Renal pelvis (tissue), 4 donors: ENCODE results near the gene FBXL13. TPM values are rescaled to one million over a fixed set of nuclear protein-coding genes. Genes with fewer than 3 reads are reported as not detected.
"Not testable (repeated sequence)": the region's sequence is repeated elsewhere in the genome, so short reads cannot be mapped to it uniquely, and the experiment has no call there.

Experiments
- DNase-seq: peaks from one replicate; pipeline ENCODE4 v3.0.0-alpha.2; 2013
- polyA plus RNA-seq, 3 donors: library from polyadenylated mRNA; unstranded; fragments of 120-200 nt; gene quantifications; one replicate each; pipeline ENCODE4 v1.2.1, GENCODE V29; 2013; ENCODE audit not compliant: insufficient read length in 3 of 3

FBXL13 gene
- polyA plus RNA-seq, 3 donors, result 1.8 to 4.1 (median 3.5) TPM

DNA sequence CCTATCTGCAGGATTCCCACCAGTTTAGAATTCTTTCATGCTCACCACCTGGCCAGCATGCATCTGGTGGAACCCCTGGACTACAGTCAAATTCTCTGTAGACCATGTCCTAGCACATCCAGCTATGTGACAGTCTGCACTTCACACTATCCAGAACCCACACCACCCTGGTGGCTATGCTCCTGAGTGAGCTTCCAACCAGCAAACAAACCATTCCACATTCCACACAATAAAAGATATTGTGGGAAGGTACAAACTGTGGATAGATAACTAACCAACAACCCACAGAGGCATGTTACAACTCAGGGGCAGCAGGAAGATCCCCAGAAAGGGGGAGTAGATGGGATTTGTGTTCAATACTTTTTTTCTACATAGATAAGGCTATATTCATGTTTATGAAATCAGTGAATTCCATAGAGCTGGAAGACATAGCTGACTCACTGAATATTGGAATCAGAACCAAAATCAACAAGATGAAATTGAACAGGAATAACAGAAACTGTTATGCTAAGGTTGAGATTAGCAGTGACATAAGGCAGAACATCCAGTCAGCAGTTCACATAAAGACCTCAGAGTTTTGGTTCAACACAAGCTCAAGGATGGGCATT is 89.3 kb downstream of the FBXL13 start:
- DNase-seq, result no peak

DNA sequence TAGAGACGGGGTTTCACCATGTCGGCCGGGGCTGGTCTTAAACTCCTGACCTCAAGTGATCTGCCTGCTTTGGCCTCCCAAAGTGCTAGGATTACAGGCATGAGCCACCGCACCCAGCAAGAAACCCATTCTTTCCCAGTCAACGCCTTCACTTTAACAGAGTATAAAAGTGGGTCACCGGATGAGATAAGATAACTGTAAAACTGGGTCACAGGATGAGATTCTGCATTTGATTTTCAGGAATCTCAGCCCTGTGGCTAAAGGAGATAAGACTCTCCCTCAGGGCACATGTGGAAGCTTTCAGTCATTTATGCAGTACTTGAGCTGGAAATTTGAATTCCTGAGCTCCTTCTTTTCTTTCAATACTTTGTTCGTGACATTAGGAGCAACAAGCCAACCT is 91.0 kb downstream of the FBXL13 start:
- no peak for DNase-seq

DNA sequence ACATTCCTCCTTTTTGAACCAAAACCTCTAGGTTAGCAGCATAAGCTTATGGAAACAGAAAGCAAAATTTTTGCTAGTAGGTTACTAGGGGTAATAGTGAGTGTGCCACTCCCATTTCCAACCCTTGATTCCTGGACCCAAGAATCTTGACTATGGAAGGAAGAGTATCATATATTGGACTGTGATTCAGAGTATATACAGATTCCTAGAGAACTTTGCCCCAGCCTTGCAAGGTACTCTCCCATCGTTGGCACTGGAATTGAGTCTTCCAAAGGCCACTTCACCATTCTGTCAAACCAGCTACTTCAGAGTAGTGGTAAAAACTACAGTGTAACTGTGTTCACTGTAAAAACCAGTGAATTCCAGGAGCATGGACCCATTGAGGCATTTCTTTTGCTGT is 92.4 kb downstream of the FBXL13 start:
- DNase-seq, result no peak

DNA sequence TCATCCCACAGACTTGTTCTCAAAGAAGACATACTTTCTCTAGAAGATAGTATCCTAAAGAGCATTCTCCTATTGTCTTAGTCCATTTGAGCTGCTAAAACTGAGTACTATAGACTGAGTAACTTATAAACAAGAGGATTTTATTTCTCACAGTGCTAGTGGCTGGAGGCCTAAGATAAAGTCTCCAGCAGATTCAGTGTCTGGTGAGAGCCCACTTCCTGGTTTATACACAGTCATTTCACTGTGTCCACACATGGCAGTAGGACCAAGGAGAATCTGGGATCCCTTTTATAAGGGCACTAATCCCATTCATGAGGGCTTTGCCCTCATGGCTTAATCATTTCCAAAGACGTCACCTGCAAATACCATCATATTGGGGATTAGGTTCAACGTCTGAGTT is 93.1 kb downstream of the FBXL13 start:
- DNase-seq, result no peak

DNA sequence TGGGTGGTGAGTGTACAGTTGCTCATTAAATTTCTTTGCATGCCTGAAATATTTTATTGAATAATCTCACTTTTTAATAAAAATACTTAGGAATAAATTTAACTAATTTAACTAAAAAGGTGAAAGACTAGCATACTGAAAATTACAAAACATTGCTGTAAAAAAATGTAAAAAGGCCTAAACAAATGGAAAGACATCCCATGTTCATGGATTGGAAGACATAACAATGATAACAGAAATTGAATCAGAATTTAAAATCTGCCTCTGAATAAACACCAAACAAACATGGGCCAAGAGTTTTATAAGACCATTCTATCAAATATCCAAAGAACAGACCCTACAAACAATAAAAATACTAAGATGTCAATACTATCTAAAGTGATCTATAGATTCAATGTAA is 94.9 kb downstream of the FBXL13 start:
- DNase-seq, result no peak

DNA sequence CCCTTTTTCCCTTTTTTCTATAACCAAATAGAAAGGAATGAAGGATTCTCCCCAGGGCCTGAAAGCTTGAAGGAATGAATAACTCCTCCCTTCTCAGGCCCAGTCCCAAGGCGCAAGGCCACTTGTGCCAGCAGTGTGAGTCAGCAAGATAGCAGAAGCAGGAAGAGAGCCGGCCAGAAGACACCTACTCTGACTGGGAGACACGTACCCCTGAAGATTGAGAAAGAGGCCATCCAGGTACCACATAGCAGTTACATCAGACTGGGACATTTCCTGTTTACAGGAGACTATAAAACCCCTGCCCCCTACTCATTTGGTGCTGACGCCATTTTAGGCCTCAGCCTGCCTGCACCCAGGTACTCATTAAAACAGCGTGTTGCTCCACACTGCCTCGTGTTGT is 96.3 kb downstream of the FBXL13 start:
- DNase-seq, result no peak

DNA sequence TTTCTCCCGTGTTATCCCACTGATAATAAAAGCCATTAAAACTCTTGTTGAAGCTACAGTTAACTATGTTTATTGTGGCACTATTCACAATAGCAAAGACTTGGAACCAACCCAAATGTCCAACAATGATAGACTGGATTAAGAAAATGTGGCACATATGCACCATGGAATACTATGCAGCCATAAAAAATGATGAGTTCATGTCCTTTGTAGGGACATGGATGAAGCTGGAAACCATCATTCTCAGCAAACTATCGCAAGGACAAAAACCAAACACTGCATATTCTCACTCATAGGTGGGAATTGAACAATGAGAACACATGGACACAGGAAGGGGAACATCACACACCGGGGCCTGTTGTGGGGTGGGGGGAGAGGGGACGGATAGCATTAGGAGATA is 97.0 kb downstream of the FBXL13 start:
- DNase-seq, result not testable (repeated sequence)

DNA sequence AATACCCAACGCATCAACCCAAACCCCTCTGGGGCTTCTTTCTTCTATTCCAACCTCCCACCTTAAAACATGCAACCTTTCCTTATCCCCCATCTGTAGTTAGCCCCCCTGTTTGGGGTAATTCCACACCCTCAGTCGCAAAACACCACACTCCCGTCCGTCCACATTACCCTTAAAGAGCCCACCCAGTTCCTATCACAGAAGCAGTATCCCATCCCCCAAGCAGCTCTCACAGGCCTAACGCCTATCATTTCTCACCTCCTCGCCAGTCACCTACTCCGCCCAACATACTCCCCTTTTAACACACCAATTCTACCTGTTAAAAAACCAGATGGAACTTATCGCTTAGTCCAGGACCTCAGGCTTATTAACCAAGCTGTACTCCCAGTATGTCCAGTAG is 98.1 kb downstream of the FBXL13 start:
- DNase-seq, result no peak

DNA sequence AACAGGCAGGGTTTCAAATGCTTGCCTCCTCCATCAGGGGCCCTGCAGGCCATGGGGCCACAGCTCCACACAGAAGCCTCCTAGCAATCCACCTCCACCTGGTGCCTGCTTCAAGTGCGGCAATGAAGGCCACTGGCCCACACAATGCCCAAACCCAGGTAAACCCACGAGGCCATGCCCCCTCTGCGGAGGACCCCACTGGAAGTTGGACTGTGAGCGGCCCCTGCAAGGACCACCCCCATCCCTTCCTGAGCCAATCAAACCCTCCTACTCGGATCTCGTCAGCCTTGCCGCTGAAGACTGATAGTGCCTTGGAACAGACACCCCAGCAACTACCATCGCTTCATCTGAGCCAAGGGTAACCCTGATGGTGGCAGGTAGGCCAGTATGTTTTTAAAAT is 98.7 kb downstream of the FBXL13 start:
- DNase-seq, result no peak

DNA sequence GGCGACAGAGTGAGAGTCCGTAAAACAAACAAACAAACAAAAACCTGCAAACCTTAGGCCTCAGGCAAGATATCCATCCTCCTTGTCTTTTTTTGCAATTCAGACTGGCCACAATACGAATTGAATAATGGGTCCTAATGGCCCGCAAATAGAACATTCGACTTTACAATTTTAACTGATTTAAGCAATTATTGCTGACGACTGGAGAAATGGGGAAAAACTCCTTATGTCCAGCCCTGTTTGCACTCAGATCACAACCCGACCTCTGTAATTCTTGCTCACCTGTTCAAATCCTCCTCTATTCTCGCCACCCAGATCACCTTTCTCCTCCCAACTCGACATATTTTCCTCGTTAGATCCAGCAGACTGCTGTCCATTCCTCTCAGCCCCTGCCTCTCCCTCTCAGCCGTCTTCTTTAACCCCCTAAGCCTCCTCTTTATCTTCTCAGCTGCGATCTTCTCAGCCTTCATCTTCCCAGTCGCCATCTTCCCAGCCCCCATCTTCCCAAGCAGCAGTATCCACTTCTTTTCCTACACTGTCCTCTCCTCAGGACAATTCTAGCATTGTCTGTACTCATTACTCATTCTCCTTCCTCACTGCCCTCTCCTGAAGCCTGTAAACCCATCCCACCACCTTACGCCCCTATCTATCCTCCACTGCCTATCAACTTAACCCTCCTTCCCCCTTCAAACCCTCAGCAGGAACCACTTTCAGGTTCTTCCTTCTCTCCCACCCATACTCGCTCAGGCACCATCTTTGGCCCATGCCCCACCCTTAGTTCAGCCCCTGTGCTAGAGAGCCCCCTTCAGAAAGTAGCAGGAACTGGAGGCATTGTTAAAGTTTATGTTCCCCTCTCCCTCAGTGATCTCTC is 100.0 kb downstream of the FBXL13 start:
- DNase-seq, result no peak

DNA sequence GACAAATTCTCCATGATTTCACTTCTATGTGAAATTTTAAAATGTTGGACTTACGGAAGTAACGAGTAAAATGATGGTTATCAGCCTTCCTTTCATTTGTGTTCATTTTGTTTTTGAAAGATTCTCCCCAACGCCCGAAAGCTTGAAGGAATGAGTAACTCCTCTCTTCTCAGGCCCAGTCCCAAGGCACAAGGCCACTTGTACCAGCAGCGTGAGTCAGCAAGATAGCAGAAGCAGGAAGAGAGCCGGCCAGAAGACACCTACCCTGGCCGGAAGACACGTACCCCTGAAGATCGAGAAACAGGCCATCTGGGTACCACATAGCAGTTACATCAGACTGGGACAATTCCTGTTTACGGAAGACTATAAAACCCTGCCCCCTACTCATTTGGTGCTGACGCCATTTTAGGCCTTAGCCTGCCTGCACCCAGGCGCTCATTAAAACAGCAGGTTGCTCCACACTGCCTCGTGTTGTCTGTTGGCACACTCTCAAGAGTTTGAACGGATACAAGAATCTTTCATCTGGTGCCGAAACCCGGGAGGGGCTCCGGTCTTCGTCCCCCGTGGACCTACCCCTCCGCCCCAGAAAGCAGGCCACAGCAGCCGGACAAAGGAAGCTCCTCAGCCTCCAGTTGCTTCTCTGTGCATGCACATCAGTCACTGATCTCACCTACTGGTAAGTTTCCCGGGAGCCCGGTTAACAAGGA is 101.3 kb downstream of the FBXL13 start:
- no peak for DNase-seq

DNA sequence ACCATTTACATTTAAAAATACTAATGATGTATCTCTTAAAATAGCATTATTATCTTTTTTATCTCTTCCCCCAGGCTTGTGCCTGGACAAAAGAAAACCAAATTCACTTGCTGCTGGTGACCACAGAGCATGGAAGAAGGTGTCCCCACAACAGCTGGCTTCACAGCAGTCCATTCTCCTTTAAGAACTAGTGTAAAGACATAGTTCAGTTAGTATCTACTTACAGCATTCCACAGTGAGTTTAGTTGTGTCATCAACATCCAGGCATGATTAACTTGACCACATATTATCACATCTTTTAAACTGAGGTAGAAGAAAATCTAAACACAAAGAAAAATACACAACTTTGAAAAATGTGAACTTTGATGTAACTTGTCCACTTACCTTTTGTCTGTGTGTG is 106.8 kb downstream of the FBXL13 start:
- DNase-seq, result no peak

DNA sequence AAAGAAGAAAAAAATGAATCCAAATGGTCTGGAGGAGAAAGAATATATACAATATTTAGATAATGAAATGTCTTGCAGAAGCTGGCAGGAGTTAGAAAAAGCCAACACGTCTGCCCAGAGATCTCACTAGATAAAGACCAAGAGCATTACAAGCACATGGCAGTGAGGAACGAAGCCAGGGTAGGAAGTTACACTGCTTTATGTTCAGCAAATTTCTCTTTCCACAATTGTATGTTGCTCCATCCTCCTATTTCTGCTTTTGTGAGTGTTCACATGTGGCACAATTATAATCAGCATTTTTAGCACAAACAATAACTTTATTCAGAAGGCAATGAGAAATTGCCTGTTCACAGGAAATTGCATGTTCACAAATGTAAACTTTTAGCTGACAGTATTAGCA is 108.1 kb downstream of the FBXL13 start:
- no peak for DNase-seq

DNA sequence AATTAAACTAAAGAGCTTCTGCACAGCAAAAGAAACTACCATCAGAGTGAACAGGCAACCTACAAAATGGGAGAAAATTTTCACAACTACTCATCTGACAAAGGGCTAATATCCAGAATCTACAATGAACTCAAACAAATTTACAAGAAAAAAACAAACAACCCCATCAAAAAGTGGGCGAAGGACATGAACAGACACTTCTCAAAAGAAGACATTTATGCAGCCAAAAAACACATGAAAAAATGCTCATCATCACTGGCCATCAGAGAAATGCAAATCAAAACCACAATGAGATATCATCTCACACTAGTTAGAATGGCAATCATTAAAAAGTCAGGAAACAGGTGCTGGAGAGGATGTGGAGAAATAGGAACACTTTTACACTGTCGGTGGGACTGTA is 112.6 kb downstream of the FBXL13 start:
- DNase-seq, result not testable (repeated sequence)

DNA sequence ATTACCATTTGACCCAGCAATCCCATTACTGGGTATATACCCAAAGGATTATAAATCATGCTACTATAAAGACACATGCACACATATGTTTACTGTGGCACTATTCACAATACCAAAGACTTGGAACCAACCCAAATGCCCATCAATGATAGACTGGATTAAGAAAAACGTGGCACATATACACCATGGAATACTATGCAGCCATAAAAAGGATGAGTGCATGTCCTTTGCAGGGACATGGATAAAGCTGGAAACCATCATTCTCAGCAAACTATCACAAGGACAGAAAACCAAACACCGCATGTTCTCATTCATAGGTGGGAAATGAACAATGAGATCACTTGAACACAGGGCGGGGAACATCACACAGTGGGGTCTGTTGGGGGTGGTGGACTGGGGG is 116.6 kb downstream of the FBXL13 start:
- not testable (repeated sequence) for DNase-seq

DNA sequence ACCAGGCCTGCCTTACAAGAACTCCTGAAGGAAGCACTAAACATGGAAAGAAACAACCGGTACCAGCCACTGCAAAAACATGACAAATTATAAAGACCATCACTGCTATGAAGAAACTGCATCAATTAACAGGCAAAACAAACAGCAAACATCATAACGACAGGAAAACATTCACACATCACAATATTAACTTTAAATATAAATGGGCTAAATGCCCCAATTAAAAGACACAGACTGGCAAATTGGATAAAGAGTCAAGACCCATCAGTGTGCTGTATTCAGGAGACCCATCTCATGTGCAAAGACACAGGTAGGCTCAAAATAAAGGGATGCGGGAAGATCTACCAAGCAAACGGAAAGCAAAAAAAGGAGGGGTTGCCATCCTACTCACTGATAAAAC is 120.2 kb downstream of the FBXL13 start:
- not testable (repeated sequence) for DNase-seq

DNA sequence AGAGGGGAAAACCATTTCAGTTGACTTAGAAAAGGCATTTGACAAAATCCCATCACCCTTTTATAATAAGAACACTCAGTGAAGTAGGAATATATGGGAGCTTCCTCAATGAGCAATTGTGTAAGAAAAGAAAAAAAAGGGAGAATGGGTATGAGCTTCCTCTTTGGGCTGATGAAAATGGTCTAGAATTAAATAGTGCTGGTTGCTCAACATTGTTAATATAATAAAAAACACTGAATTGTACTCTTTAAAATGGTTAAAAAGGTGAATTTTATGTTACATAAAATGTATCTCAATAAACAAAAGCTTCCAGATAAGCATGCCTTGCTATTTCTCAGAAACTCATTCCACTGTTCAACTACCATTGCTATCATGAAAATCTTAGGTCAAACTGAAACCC is 121.2 kb downstream of the FBXL13 start:
- DNase-seq, result no peak

DNA sequence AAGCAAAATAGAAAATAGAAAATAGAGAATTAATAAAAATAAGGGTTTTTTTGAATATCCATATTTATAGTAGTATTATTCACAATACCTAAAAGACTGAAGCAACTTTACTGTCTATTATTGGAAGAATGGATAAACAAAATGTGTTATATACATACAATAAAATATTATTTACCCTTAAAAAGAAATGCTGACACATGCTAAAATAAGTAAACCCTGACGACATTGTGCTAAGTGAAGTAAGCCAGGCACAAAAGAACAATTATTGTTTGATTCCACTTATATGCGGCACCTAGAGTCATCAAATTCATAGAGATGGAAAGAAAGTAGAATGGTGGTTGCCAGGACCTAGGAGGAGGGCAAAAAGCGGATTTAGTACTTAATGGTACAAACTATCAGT is 122.8 kb downstream of the FBXL13 start:
- no peak for DNase-seq

DNA sequence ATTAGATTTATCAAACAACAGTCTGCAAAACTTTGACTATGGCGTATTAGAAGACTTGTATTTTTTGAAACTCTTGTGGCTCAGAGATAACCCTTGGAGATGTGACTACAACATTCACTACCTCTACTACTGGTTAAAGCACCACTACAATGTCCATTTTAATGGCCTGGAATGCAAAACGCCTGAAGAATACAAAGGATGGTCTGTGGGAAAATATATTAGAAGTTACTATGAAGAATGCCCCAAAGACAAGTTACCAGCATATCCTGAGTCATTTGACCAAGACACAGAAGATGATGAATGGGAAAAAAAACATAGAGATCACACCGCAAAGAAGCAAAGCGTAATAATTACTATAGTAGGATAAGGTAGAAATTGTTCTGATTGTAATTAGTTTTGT is 130.4 kb downstream of the FBXL13 start:
- no peak for DNase-seq

DNA sequence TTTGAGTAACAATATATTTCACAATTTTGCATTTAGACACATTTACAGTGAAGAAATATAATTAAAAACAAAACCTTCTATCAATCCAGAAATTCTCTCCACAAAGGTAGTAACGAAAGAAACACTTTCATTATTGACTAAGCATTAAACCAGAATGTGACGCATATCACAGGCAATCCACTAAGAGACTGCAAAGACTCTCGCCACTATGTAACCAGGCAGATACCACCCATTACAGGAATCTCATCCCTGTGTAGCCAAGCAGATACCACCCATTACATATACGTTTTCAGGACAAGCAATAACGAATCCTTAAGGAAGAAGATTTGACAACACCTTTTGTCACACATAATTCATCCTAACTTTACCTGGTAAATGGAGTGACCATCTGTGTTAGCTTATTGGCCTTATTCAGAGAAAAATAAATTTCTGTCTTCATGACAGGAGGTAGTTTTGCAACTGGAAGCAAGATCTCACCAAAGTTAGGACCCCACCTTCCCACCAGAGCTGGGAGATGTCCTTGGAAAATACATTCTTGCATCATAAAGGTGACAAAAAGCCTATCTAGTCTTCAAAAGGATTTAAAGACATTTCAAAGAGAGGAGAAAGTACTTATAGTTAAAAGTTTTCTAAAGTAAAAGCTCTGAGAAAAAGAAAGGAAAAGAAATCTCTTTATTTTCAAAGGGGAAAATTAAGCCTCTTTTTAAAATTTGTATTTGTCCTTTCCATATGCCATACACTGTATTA is 131.0 kb downstream of the FBXL13 start:
- no peak for DNase-seq

DNA sequence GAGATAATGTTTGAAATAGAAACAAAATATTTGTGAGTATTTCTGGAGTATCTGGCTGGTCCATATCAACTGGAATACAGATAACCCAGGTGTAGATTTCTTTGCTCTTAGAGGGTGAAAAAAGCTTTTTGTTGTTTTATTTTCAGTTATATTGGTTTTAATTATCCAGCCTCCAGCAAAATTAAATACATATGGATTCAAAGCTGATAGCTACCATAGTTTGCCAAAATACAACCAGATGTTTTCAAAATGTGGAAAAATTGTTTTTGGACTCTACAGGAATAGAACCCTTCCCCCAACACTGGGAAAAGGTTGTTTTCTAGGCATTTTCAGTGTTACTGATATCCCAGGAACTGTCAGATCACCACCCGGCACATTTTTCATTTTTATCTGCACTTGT is 131.7 kb downstream of the FBXL13 start:
- DNase-seq, result no peak

DNA sequence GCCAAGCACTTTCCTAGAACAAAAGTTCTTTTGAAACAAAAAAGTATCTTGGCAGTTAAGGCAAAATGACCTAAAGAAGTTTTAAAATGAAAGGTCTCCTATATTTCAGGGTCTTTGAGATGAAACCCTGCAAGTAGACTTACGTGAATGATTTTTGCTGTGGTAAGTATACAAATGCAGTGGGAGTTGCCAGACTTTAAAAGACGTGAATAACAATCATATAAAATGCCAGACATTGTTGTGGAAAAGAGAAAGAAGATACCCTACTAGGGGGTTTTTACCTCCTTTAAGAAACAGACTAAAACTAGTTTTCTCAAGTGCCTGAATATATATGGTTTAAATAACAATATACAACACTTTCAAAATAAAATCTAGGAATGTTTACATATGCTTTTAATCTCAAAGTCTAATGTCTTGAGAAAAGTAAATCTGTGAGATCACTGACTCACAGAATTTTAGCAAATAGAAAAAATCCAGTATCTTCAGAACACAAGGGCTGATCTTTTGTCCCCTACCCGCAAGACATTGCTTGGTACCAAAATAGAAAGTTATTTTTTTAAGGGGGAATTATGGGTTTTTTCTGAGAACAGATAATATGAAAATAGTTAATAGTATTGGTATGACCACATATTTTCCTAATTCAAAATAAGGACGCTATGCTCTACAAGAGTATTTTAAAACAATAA is 132.3 kb downstream of the FBXL13 start:
- no peak for DNase-seq
